ENCODE measurements around the gene RNF181.
A peak's percentile ranks its signal among the peaks of the same experiment; 100 is the strongest.

The RNF181 gene

DNA sequence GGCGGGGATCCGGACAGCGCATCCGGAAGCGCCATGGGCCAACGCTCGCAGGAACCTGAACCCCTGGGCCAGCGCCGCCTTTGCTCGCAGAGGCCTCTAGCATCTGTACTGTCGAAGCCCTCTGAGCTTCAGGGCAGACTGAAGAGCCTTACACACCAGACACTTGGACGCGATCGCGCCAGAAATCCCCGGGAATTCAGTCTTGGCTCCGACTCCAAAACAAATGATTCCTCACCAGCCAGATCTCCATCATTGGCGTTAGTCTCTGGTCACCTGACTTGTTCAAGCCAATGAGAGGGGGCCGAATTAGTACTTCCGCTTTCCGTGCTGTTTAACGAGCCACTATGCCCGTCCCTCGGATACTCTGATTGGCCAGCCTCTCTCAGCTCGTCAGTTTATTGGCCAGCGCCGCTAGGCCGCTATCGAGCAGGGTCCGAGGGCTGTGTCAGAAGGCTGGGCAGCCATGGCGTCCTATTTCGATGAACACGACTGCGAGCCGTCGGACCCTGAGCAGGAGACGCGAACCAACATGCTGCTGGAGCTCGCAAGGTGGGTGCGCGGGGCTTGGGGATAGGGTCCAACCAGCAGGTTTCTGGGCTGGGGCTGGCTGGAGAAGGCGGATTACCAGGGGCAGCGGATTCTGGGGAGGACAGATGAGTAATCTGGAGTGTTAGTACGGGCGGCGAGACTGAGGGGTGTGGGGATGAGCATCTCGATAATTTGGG, at the start of gene RNF181:
Gene RNF181, plus strand, starts transcription at position 445 of the 725 bp plus-strand sequence. Its CDS starts 19 bp downstream, at position 464.
- H3K4me3 ChIP-seq (ENCODE audit: low read depth, low read length), result peak within 1 kb of the TSS; percentile 90
- no peak for TF ChIP-seq CTCF (IDR thresholded peaks at IDR 0.05; ENCODE audit: low read depth, low read length)

DNA sequence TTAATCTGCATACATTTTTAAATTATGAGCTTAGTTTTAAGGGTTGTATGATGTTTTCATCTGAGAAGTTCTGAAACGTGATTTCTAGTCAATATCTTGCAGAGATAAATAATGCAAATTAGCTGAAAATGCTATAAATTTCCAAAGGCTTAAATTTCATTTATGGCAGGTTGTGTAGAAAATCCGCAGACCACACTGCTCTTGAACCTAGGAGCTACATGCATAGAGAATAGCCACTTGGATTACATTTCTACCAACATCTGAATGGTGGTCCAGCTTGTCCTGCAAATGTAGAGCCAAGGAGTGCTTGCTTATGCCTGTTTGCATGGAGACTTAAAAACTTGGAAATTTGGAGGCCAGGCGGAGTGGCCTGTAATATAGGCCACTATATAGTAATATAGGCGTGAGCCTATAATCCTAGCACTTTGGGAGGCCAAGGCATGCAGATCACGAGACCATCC, 49.7 kb upstream of the RNF181 start:
- no peak for TF ChIP-seq CTCF (IDR thresholded peaks at IDR 0.05; ENCODE audit: low read depth, low read length)
- H3K4me3 ChIP-seq (ENCODE audit: low read depth, low read length), result no peak overlapping the region

DNA sequence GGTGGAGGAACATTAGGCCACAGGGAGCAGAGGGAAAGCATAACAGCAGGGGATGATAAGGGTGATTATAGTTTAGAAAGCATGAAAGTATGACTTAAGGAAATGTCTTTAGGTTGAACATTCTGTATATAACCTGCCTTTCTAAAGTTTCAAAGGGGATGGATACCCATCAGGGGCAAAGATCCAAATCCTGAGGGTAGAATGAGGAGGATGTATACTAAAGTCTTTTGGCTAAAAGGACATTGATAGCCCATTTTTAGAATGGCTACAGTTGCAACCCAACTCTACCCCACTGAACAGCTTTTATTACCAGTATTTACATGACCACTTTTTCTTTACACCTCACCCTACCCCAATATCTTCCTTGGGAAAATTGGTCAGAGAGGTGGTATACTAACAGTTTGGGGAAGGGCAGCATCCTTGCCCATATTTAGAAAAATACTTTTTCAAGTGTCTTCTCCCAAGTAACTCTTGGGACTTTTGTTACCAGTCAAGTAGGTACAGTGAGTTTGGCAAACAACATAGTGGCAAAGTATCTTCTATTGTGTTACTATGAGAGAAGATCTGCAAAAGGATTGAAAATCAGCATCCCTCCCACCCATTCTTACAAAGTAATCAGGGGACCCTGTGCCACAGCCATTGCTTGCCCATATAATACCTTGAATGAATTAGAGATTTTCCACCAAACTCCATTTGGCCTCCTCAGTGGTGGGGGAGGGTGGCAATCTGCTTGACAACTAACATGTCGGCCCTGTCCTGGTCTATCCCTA, 48.3 kb upstream of the RNF181 start:
- no peak overlapping the region for H3K4me3 ChIP-seq (ENCODE audit: low read depth, low read length)
- no peak for TF ChIP-seq CTCF (IDR thresholded peaks at IDR 0.05; ENCODE audit: low read depth, low read length)

DNA sequence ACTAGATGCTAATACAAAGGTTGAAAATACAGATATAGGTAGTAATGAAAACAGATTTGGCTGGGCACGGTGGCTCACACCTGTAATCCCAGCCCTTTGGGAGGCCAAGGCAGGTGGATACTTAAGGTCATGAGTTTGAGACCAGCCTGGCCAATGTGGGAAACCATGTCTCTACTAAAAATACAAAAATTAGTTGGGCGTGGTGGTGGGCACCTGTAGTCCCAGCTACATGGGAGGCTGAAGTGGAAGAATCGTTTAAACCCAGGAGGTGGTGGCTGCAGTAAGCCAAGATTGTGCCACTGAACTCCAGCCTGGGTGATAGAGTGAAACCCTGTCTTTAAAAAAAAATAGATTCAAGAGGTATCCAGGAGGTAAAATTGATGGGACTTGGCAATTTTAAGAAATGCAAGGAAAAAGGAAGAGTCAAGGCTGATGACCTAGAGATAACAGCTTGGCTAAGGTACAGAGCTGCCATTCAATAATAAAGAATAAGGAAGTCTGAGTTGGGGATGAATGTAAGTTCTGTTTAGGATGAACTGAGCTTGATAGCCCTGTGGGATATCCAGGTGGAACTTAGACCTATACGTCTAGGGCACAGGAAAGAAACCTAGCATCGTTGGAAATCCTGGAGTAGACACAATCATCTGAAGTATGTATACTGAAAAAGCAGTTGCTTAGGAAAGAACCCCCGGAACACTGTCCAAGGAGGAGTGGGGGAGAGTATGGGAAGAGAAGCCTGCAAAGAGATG, 47.5 kb upstream of the RNF181 start:
- no peak overlapping the region for H3K4me3 ChIP-seq (ENCODE audit: low read depth, low read length)
- TF ChIP-seq CTCF (IDR thresholded peaks at IDR 0.05; ENCODE audit: low read depth, low read length), result no peak

GRCh38 chr2:85548608-85548900, 47.0 kb upstream of the RNF181 start:
- no peak for TF ChIP-seq CTCF (IDR thresholded peaks at IDR 0.05; ENCODE audit: low read depth, low read length)
- no peak overlapping the region for H3K4me3 ChIP-seq (ENCODE audit: low read depth, low read length)

DNA sequence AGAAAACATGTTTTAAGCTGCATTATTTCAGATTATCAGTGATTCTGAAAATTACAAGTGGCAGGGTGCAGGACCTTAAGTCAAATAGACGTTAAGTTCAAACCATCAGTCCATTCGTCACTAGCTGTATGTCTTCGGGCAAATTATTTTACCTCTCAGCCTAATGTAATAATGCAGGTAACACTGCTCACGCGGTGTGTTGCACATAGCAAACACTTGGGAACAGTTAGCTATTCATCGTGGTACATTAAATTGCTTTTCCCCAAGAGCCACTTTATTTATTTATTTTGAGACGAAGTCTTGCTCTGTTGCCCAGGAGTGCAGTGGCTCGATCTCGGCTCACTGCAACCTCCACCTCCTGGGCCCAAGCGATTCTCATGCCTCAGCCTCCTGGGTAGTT, 46.5 kb upstream of the RNF181 start:
- TF ChIP-seq CTCF (IDR thresholded peaks at IDR 0.05; ENCODE audit: low read depth, low read length), result no peak
- H3K4me3 ChIP-seq (ENCODE audit: low read depth, low read length), result no peak overlapping the region

Data from WI38 (cell line).